ENCODE measurements around the gene COL15A1.
"Not testable (repeated sequence)": the region's sequence is repeated elsewhere in the genome, so short reads cannot be mapped to it uniquely, and the experiment has no call there.

COL15A1 gene

GRCh38 chr9:99093492-99093791, 149.7 kb downstream of the COL15A1 start:
- DNase-seq = no peak

DNA sequence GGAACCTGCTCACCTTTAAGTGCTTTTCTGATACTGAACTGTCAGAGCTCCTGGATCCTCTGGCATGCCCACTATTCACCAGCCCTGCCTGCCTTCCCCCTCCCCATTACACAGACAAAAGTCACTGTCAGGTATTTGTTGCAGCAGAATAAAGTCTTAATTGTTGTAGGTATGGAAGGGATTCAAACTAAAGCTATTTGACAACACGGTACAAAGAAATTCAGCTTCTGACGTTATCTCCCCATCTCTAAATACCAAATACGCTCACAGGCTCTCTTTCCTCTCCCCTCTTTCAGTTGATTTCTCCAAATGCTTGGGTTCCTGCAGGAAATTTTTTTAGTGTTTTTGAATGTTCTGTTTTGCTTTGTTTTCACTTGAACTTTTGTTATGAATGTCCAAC, 151.9 kb downstream of the COL15A1 start:
- no peak for DNase-seq

DNA sequence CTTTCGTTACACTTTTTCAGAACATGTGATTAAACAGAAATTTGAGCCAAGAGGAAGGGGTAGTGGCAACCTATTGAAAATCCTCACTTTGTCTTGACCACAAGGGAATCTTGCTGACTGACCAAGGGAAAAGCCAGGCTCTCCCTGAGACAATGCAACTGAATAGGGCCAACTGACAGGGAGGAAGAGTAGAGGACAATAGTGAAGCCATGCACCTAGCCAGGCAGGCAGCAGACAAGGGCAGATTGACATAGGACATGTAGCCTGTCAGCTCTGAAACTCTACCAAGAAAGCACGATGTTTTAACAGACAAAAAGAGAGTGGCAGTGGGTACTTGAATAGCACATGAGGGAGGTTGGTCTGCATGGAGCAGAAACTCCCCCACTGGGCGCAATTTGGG, 152.7 kb downstream of the COL15A1 start:
- DNase-seq = no peak

- DNase-seq = not testable (repeated sequence)
Observed at GRCh38 chr9:99099806-99100585, 156.3 kb downstream of the COL15A1 start.

- DNase-seq = no peak
Observed at GRCh38 chr9:99101271-99101670, 157.6 kb downstream of the COL15A1 start.

GRCh38 chr9:99101812-99102211, 158.1 kb downstream of the COL15A1 start:
- DNase-seq = no peak

GRCh38 chr9:99103054-99103895, 159.6 kb downstream of the COL15A1 start:
- no peak for DNase-seq

DNA sequence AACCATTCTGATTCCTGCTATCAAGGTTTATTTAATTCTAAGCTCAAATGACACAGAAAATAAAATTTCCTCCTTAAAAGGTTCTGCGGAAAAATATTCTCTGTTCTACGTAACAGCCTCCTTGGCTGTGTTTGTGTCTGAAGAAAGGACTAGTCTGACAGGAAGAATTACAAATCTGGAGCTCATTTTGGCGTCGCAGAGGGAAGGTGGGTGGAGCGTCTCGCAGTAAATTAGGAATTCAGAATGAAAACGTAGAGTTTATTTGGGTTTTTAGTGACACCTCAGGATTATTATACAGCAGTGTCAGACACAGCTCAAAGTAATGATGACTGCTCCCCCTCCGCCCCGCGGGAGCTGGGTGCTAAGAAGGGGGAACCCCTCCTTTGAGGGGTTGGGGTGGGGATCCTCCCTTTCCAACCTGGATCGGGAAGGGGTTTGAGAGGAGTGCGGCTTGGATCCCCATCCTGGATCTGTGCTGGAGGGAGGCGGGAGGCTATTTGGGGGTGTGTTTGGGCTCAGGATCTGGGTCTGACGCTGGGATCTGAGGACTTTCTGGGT, 160.3 kb downstream of the COL15A1 start:
- DNase-seq = peak; percentile 4

DNA sequence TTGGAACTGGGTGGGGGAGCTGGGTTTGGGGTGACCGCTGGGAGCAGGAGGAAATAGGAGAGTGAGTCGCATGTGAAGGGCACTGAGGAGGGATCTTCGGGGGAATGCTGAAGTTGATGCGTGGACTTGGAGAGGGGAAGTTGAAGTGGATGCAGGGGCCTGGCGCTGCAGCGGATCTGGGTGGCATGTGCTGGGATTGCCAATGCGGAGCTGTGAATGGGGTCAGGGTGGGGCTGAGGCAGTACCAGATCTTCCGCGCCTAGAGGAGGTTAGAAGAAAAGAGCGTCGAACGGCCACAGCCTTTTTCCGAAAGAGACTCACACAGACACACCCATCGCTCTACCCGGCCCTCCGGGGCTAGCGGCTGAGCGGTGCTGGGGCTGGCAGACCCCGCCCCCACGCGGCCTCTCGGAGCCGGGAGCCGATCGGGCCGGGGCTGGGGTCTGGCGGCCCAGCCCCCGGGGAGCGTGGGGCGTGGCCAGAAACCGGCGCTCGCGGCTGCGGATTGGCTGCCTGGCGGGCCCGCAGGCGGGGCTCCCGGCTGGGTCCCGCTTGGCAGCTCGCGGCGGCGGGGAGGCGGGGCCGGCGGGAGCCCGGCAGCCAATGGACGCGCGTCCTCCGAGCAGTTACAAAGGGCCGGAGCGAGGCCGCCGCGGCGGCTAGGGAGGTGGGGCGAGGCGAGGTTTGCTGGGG, 160.9 kb downstream of the COL15A1 start, which contains the start of gene TGFBR1:
Gene TGFBR1 (plus strand): TSS at position 655 of the 693 bp plus-strand sequence. CDS start 93 bp downstream, outside the sequence.
- DNase-seq = peak; percentile 88

DNA sequence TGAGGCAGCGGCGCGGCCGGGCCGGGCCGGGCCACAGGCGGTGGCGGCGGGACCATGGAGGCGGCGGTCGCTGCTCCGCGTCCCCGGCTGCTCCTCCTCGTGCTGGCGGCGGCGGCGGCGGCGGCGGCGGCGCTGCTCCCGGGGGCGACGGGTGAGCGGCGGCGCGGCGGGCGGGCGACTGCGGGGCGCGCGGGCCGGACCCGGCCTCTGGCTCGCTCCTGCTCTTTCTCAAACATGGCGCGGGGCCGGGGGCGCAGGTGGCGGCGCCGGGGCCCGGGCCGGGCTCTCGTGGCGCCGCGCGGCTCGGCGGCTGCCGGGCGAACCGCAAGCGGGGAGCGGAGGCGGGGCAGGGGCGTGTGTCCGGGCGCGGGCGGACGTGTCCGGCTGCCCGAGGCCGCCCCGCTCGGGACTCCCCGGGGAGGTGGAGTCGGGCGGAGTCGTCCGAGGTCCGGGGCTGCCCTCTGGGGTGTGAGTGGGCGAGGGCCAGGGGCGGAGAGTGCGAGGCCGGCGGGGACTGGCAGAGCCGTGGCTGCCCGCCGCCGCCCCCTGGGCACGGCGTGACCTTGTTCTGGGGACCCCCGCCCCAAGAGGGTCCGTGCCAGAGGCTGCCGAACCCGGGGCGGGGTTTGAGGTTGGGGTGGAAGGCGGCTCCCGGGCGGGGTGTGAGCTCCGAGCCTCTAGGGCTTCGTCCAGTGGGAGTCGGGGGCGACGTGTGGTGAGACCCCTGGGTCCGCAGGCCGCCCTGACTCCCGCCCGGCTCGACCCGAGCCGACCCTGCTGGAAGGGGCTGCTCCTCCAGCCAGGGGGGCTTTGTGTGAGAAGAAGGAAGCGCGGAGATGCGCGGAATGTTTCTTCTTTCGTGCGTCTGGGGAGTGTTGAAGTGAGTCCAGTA, 161.7 kb downstream of the COL15A1 start:
- peak; percentile 7 for DNase-seq

DNA sequence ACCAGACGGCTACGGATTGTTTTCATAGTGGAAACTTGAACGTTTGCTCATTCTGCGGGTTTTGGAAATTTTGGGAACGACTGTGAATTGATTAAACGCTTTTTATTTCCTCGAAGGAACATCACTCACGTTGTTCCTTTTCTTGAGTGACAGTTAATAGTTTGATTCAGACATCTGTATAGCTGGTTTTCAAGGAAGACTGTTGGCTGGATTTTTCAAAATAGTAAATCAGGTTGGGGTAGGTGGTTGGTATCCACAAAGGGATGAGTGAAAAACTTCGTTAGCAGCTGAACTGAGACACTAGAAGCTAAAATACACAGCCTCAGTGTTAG, 162.3 kb downstream of the COL15A1 start:
- no peak for DNase-seq

GRCh38 chr9:99107421-99107820, 163.7 kb downstream of the COL15A1 start:
- DNase-seq = no peak

GRCh38 chr9:99108131-99108530, 164.4 kb downstream of the COL15A1 start:
- DNase-seq = no peak

GRCh38 chr9:99109522-99109921, 165.8 kb downstream of the COL15A1 start:
- no peak for DNase-seq

DNA sequence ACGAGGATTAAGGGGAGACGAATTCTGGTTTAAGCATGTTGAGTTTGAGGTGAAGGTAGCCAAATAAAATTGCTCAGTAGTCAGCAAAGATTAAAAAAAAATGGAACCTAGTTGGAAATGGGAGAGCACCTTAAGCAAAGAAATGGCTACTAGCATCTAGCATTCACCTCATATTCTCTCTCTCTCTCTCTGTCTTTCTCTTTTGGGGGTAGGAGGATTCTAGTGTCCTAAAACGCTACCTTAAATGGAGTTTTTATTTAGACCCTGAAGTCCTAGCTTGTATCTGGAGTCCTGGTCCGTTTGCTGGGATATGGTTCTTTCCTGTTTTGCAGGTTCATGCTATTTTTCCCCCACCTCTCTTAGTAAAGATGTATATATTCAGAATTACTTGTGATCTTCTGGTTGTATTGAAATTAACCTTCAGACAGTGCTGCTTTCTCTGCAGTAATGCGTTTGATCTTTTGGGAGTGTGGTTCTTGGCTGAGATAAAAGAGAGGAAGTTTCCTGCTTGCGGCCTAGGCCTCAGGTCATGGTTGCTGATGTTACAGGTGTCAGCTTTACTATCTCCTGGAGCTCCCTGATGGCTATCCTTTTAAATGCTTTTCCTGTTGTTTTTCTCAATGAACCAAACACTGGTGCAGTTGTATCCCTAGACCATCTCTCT, 169.2 kb downstream of the COL15A1 start:
- DNase-seq = peak; percentile 38

DNA sequence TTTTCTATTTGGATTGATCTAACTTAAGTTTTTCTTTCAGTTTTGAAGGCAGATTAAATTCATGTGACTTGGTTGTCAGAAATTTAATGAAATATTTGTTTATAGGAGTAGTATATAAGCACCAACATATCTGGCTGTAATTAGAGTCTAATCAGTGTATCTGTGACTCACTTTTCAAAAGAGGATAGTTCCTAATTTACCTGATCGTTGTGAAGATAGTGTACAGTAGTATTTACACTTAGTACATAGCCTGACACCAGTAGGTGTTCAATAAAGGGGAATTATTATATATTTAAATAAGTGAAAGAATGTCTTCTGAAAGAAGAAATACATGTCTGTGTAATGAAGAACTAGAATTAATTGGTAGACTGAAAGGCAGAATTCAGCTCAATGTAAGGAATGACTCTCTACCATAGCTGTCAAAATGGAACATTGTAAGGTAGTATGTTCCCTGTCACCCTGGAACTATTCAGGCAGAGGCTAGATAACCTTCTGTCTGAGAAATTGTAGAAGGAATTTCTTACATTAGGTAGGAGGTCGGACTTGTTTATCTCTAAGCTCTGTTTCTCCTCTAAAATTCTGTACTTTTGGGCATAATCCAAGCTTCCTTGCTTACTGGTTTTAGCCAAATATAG, 169.8 kb downstream of the COL15A1 start:
- no peak for DNase-seq

GRCh38 chr9:99114049-99114440, 170.3 kb downstream of the COL15A1 start:
- DNase-seq = no peak

- no peak for DNase-seq
Observed at GRCh38 chr9:99114846-99115500, 171.3 kb downstream of the COL15A1 start.

DNA sequence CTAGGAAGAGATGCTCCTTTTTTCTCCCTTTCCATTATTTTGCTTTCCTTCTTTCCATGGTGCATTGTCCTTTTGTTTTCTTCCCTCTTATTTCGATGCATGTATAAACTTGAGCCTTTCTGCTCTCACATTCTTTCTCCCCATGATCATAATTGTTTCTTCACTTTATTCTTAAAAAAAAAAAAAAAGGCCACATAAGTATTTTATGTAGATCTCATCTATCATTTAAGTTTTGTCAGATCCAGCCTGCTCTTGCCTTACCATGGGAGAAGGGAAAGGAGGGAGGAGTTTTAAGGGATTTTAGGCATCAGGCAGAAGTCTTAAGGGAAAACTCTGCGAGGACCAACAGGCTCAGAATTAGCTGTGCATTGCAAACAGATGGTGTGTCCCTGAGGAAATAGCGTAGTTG, 172.3 kb downstream of the COL15A1 start:
- DNase-seq = no peak

GRCh38 chr9:99118782-99119466, 175.2 kb downstream of the COL15A1 start:
- peak; percentile 39 for DNase-seq
